Peyer's patch (tissue), 4 donors: ENCODE results near the gene PCP4.

Experiments
- CTCF ChIP-seq, 6 experiments: fragments of 450-650 bp in 4 of 6; fragments of 200-600 bp in 2 of 6; sonication (generic) in 1 of 6; IDR thresholded peaks; one replicate each; pipeline ENCODE4 v1.5.1; 2017 to 2019; ENCODE audit warnings: antibody characterized with exemption in 6 of 6, mild to moderate bottlenecking in 3 of 6, moderate library complexity in 1 of 6
- POLR2A ChIP-seq, 2 donors: fragments of 450-650 bp; IDR thresholded peaks; one replicate each; pipeline ENCODE4 v1.5.1; 2017; ENCODE audit warnings: antibody characterized with exemption in 2 of 2, mild to moderate bottlenecking in 2 of 2, moderate library complexity in 2 of 2

- TF ChIP-seq POLR2A (IDR thresholded peaks at IDR 0.05) (no peak), CTCF (IDR thresholded peaks at IDR 0.05) (no peak)
These were observed 14.3 kb upstream of the PCP4 start for GRCh38 chr21:39852726-39853500.
